CD4-positive, alpha-beta T cell (primary cell): ENCODE data around the gene SGMS2. TPM values are rescaled to one million over a fixed set of nuclear protein-coding genes. Genes with fewer than 3 reads are reported as not detected.

ENCODE experiments used
- ATAC-seq: fragments of 200-7000 bp; cut with Tn5 transposase; one replicate; pipeline ENCODE4 v1.10.0; 2022; ENCODE audit warnings: mild to moderate bottlenecking; ENCODE audit not compliant: poor library complexity
- CTCF ChIA-PET: fragments of 350-600 bp; sonication (Branson Sonifier 250); formaldehyde crosslinking; loops from one replicate; lab custom pipeline; 2021; ENCODE audit warnings: antibody characterized with exemption, inconsistent platforms; lab: Charles Lee
- POLR2A ChIA-PET: fragments of 350-600 bp; sonication (Branson Sonifier 250); formaldehyde crosslinking; loops from one replicate; lab custom pipeline; 2021; ENCODE audit warnings: antibody characterized with exemption, inconsistent platforms; lab: Charles Lee
- DNase-seq, 14 experiments: peaks; one replicate each; pipeline ENCODE4 v3.0.0-alpha.2; 2013 to 2020; ENCODE audit warnings: mixed read lengths in 2 of 14
- H3K27ac ChIP-seq, 2 donors: one replicate each; pipeline versions ENCODE4 v1.5.1 to v1.7.0; 2013; ENCODE audit warnings: low read length in 2 of 2, low read depth in 1 of 2, mild to moderate bottlenecking in 1 of 2
- H3K27me3 ChIP-seq, 2 experiments: 1 replicate in 1 of 2; 2 replicates in 1 of 2; pipeline versions ENCODE4 v1.6.1 to v1.7.0; 2013; ENCODE audit warnings: low read length in 2 of 2, control low read depth in 1 of 2, mild to moderate bottlenecking in 1 of 2, moderate library complexity in 1 of 2; ENCODE audit not compliant: insufficient read depth in 2 of 2, control insufficient read depth in 1 of 2
- H3K36me3 ChIP-seq: one replicate; pipeline ENCODE4 v1.6.1; 2013; ENCODE audit warnings: low read length, control low read depth; ENCODE audit not compliant: insufficient read depth
- H3K4me1 ChIP-seq: one replicate; pipeline ENCODE4 v1.6.1; 2013; ENCODE audit warnings: low read length, control low read depth; ENCODE audit not compliant: insufficient read depth
- H3K4me3 ChIP-seq: one replicate; pipeline ENCODE4 v1.5.1; 2013; ENCODE audit warnings: mild to moderate bottlenecking, low read length, moderate library complexity
- H3K9me3 ChIP-seq, 2 experiments: 1 replicate in 1 of 2; 2 replicates in 1 of 2; pipeline versions ENCODE4 v1.6.1 to v1.7.0; 2013; ENCODE audit warnings: low read length in 2 of 2, mild to moderate bottlenecking in 2 of 2, control low read depth in 1 of 2, moderate library complexity in 1 of 2; ENCODE audit not compliant: control insufficient read depth in 1 of 2, insufficient read depth in 1 of 2
- H3K27ac Mint-ChIP-seq: one replicate; pipeline ENCODE4 v1.8.0; 2020; ENCODE audit warnings: mixed read lengths
- H3K27me3 Mint-ChIP-seq: one replicate; pipeline ENCODE4 v1.8.0; 2021; ENCODE audit warnings: mixed read lengths
- H3K36me3 Mint-ChIP-seq: one replicate; pipeline ENCODE4 v1.8.0; 2021; ENCODE audit warnings: low read depth, mixed read lengths
- H3K4me1 Mint-ChIP-seq: one replicate; pipeline ENCODE4 v1.8.0; 2021; ENCODE audit warnings: low read depth, mixed read lengths
- H3K4me3 Mint-ChIP-seq: one replicate; pipeline ENCODE4 v1.8.0; 2020; ENCODE audit warnings: mild to moderate bottlenecking, mixed read lengths
- H3K9me3 Mint-ChIP-seq: one replicate; pipeline ENCODE4 v1.8.0; 2020; ENCODE audit warnings: mixed read lengths
- CTCF ChIP-seq: fragments of 200-600 bp; IDR thresholded peaks from one replicate; pipeline ENCODE4 v1.8.0; 2022; ENCODE audit warnings: antibody characterized with exemption, mild to moderate bottlenecking
- intact Hi-C, 2 experiments: fragments of 100-400 bp; cut with DNase I in 1 of 2; cut with micrococcal nuclease in 1 of 2; formaldehyde crosslinking; loops; one replicate each; pipeline versions ENCODE4 v1.15.1 to v1.9.0; 2023 to 2025; cut with DNase I, micrococcal nuclease
- total RNA-seq, 174 experiments: library from RNA in 2 of 174; stranded (reverse) in 2 of 174; gene quantifications; one replicate each; pipeline ENCODE4 v1.2.3 and lab custom pipeline; 2021 to 2026

SGMS2 gene
- total RNA-seq, 2 experiments from 2014 or later = 0.08 TPM; not detected in 1

GRCh38 chr4:107850438-107850837 is 25.7 kb downstream of the SGMS2 start:
- no peaks in the 10 kb centered on the region for H3K9me3 ChIP-seq
- no peak overlapping the region for H3K27ac ChIP-seq
- Mint-ChIP-seq H3K27ac (no peak overlapping the region), H3K27me3 (peaks cover 5% of the 10 kb centered on the region), H3K36me3 (no peaks in the 10 kb centered on the region), H3K4me1 (peaks cover 14% of the 10 kb centered on the region), H3K4me3 (no peak overlapping the region), H3K9me3 (peaks cover 5% of the 10 kb centered on the region)
- no peaks in the 10 kb centered on the region for H3K4me1 ChIP-seq
- no peak overlapping the region for H3K4me3 ChIP-seq
- H3K27me3 ChIP-seq = peaks cover 0 to 3% of the 10 kb centered on the region in 2 experiments
- CTCF ChIA-PET = no interaction called here
- H3K36me3 ChIP-seq = no peaks in the 10 kb centered on the region
- POLR2A ChIA-PET = no interaction called here
- intact Hi-C loops = no loop called here
- DNase-seq (no peak), ATAC-seq (no peak)
- TF ChIP-seq CTCF = no peak

GRCh38 chr4:107853444-107854355 is 29.0 kb downstream of the SGMS2 start:
- intact Hi-C loops = no loop called here
- H3K27me3 Mint-ChIP-seq = peaks cover 4% of the 10 kb centered on the region

GRCh38 chr4:107854356-107855022 is 29.8 kb downstream of the SGMS2 start:
- Mint-ChIP-seq H3K4me1 (peaks cover 14% of the 10 kb centered on the region), H3K27ac (no peak overlapping the region), H3K27me3 (peaks cover 4% of the 10 kb centered on the region), H3K9me3 (peaks cover 2% of the 10 kb centered on the region), H3K4me3 (no peak overlapping the region), H3K36me3 (no peaks in the 10 kb centered on the region)
- DNase-seq (no peak), ATAC-seq (no peak)
- ChIA-PET CTCF (no interaction called here), POLR2A (no interaction called here)
- Histone ChIP-seq H3K4me1 (no peaks in the 10 kb centered on the region), H3K27ac (no peak overlapping the region), H3K4me3 (no peak overlapping the region), H3K27me3 (peaks cover 3 to 9% of the 10 kb centered on the region in 2 experiments), H3K36me3 (no peaks in the 10 kb centered on the region), H3K9me3 (no peaks in the 10 kb centered on the region)
- no peak for TF ChIP-seq CTCF
- intact Hi-C loops = no loop called here

More at GRCh38 chr4:107853444-107854355, 29.0 kb downstream of the SGMS2 start:
- Histone ChIP-seq H3K27ac (no peak overlapping the region), H3K36me3 (no peaks in the 10 kb centered on the region), H3K4me1 (no peaks in the 10 kb centered on the region), H3K9me3 (no peaks in the 10 kb centered on the region), H3K4me3 (no peak overlapping the region), H3K27me3 (peaks cover 3 to 7% of the 10 kb centered on the region in 2 experiments)
- ATAC-seq (no peak), DNase-seq (no peak)
- Mint-ChIP-seq H3K9me3 (peaks cover 2% of the 10 kb centered on the region), H3K4me3 (no peak overlapping the region), H3K27ac (no peak overlapping the region), H3K4me1 (peaks cover 14% of the 10 kb centered on the region), H3K36me3 (no peaks in the 10 kb centered on the region)
- TF ChIP-seq CTCF = no peak
- ChIA-PET CTCF (no interaction called here), POLR2A (no interaction called here)
